Activated CD8-positive, alpha-beta memory T cell treated with anti-CD3 and anti-CD28 coated beads, Interleukin-2, amount 50 U/mL, for 48 hours (primary cell): Measurements from ENCODE around the gene PLCG1.

ENCODE experiments used
- DNase-seq: peaks from one replicate; pipeline ENCODE4 v3.0.0-alpha.2; 2020

Gene PLCG1

GRCh38 chr20:41143354-41143753, 6.0 kb downstream of the PLCG1 start:
- DNase-seq, result no peak

DNA sequence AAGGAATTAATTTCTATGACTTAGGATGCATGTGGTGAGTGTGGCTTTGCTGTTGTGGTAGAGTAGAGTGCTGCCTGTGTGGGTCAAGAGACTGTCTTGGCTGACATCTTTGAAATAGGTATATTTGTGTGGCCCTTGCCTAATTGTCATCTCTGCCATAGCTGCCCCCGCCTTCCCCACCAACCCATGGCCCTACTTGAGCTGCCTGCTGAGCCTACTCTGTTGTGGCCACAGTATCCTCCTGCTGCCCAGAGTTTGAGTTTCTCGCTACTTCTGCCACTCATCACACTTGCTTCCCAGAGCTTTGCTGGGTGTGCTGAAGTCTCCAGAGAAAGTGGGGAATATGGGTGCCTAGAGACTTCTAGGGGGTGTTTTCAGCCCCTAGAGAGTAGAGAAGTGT, 8.0 kb downstream of the PLCG1 start:
- DNase-seq, result no peak

- no peak for DNase-seq
Observed at GRCh38 chr20:41145821-41146620, 8.7 kb downstream of the PLCG1 start.

- no peak for DNase-seq
Observed at GRCh38 chr20:41147767-41148191, 10.4 kb downstream of the PLCG1 start.

GRCh38 chr20:41148942-41149341, 11.6 kb downstream of the PLCG1 start:
- DNase-seq, result no peak

DNA sequence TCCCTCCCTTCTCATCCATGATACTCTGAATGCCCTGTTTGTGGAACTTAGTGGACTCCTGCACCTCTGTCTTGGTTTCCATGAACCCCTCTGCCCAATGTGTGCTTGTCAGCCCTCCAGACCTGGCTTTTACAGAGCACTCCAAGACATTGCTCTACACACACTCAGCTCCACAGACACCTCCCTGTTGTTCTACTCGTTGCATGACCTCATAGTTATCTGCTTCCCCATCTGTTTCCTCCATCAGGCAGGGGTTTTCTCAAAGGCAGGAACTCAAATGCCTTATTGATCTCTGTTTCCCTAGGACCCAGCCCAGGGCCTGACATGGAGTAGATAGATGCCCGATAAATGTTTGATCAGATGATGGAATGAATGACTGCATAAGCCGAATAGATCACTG, 13.3 kb downstream of the PLCG1 start:
- no peak for DNase-seq

DNA sequence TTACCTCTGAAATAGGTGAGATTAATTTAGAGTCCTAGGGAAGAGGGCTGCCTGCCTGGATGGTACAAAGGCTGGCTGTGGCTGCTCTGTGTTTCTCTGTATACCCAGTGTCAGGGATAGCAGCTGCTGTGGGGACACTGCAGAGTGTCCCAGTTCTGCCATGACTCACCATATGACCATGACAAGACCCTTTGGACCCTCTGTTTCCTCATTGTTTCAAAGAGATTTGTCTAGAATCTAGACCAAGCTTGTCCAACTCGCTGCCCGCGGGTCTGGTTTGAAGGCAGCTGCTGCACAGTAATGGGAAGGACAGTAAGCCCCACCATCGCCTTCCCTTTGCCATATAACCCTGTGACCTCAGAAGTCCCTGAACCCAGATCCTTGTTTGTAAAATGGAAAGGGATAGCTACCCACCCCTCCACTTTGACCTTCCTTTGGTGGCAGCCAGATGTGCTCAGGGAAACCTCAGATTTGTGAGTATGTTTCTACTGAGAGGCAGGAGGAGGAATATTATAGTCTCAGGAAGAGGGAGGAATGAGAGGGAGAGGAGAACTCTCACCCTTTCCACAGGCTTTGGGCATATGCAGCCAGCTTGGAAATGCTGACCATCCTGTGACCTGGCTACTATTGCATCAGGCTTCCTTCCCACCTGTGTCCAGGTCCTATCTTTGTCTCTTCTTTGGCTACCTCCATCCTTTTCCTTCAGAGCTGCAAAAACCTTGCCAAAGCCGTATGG, 14.0 kb downstream of the PLCG1 start:
- no peak for DNase-seq

DNA sequence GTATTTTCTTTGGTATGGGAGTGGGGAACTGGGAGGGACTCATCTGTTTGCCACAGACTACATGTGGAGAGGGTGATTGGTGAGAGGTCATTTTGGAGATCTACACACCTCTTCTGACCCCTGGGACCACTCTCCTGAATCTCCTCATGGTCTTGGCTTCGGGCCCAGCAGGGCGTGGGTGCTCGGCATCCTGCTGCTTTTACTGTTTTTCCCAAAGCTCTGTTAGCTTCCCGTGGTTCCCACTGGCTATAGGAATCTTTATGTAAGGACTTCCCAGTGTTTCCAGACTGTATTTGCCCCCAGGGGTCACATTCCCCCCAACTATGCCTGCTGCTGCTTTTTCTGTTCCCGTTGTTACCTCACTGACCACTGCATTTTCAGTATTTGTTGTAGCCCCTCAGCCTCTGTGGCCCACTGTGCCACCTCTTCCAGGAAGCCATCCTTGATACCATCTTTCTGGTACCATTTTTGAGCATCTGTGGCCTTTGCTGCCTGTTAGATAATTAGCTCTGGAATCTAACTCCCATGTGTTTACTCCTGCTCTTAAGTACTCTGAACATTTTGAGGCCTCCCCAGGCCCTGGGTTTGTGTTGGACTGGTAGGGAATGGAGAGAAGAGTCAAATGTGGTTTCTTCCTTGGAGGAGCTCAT, 14.9 kb downstream of the PLCG1 start:
- no peak for DNase-seq

- DNase-seq, result no peak
Observed at GRCh38 chr20:41154436-41155176, 17.3 kb downstream of the PLCG1 start.

- no peak for DNase-seq
Observed at GRCh38 chr20:41155261-41155660, 17.9 kb downstream of the PLCG1 start.

DNA sequence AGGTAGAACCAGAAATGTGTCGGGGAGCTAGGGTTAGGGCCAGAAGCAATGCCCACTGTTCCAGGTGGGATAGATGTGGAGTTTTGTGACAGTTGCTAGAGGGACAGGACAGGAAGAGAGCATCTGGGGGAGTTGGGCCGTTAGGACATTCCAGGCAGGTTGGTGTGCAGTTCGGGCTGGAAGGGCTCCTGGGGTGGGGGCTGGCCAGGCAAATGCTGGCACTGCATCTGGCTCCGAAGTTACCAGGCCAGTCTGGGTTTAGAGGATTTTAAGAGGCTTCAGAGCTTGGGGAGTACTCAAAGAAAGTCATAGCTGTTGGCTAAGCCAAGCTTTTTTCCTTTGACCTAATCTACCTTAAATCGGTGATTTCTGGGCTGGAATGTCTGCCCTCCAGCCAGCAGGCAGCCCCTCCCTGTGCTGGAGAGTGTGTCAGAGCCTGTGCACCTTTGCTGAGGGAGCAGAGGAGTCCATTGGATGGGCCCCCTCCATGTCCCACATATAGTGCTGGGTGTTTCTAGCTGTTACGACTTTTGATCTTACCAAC, 20.8 kb downstream of the PLCG1 start:
- no peak for DNase-seq

DNA sequence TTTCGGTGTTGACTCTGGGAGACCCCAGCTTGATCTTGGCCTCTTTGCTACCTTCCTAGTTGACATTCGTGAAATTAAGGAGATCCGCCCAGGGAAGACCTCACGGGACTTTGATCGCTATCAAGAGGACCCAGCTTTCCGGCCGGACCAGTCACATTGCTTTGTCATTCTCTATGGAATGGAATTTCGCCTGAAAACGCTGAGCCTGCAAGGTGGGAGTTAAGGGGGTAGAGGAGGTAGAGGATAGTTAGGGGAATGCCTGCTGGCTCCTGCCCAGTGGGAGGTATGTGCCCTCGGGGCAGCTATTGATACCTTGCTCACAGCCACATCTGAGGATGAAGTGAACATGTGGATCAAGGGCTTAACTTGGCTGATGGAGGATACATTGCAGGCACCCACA, 22.2 kb downstream of the PLCG1 start:
- DNase-seq, result no peak

GRCh38 chr20:41160686-41161085, 23.3 kb downstream of the PLCG1 start:
- DNase-seq, result no peak

- no peak for DNase-seq
Observed at GRCh38 chr20:41161886-41162285, 24.5 kb downstream of the PLCG1 start.

GRCh38 chr20:41162396-41162795, 25.1 kb downstream of the PLCG1 start:
- DNase-seq, result no peak

- DNase-seq, result no peak
Observed at GRCh38 chr20:41163821-41164220, 26.5 kb downstream of the PLCG1 start.

DNA sequence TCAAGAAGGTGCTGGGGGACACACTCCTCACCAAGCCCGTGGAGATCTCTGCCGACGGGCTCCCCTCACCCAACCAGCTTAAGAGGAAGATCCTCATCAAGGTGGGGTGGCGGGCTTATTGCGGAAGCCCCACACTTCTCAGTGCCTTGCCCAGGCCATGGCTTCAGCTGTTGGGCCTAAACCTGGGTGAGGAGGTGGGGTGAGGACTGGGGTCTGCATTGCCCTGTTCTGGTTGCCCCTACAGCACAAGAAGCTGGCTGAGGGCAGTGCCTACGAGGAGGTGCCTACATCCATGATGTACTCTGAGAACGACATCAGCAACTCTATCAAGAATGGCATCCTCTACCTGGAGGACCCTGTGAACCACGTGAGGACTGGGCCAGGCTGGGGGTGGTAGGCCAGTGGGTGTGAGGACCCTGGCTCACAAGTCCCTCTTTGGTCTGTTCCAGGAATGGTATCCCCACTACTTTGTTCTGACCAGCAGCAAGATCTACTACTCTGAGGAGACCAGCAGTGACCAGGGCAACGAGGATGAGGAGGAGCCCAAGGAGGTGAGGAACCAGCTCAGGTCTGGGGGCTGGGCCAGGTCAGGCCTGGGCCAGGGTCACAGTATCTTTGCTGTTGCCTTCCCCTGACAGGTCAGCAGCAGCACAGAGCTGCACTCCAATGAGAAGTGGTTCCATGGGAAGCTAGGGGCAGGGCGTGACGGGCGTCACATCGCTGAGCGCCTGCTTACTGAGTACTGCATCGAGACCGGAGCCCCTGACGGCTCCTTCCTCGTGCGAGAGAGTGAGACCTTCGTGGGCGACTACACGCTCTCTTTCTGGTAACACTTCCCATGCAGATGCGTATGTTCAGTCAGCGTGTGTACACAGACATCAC, 27.9 kb downstream of the PLCG1 start:
- no peak for DNase-seq

GRCh38 chr20:41166201-41167117, 29.1 kb downstream of the PLCG1 start:
- DNase-seq, result no peak

DNA sequence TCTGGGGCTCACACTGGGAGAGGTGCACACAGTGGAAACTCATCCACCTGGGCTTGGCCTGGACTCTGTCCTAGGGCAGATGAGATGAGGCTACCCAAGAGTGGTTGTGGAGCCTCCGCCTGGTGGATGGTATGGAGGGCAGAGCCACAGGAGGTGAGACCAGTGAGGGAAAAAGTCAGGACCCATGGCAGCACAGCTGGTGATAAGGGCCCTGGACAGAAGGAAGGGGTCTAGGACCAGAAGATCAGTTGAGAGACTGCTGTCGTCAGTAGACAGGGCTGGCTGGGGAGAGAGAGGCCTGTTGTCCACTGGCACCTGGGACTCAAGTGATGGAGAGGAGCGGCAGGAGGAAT, 29.8 kb downstream of the PLCG1 start:
- no peak for DNase-seq

DNA sequence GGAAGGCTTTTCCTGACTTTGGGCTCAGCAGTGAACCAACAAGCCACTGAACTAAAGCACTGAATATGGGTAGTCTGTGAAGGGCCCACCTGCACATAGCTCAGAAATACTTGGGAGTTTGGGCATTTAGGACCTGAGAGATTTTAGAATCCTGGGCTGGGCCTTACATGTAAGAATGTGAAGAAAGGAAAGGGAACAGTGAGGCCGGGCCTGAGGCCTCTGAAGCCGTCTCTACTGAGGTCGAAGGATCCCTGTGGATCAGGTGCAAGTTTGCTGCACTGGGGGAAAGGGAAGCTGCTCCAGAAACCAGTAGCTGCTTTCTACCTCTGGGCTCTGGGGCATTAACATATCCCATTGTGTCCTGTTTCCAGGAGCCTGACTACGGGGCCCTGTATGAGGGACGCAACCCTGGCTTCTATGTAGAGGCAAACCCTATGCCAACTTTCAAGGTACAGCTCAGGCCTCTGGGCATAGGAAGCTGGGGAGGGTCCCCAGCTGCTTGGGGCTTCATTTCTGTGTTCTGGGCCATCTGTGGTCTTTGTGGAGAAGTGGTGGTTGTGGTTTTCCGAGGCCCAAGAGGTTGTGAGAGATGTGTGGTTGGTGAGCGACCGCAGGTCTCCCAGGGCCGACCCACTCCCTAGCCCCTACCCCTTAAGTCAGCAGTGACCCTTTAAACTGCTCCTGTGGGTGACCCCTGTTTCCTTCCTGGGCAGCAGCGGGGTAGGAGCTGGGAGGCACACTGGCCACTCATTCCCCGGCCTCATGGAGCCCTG, 30.3 kb downstream of the PLCG1 start:
- no peak for DNase-seq
